Left ventricle myocardium inferior (tissue), 1 donor: ENCODE data around the gene DDN. TPM values are rescaled to one million over a fixed set of nuclear protein-coding genes. Genes with fewer than 3 reads are reported as not detected.

Source experiments
- DNase-seq: peaks from one replicate; pipeline ENCODE4 v3.0.0-alpha.2; 2020
- H3K27ac ChIP-seq: fragments of 200-600 bp; replicated peaks from 2 replicates; pipeline ENCODE4 v1.8.0; 2021
- H3K27me3 ChIP-seq: fragments of 200-600 bp; 2 replicates; pipeline ENCODE4 v1.8.0; 2021; ENCODE audit warnings: low read depth
- H3K36me3 ChIP-seq: fragments of 200-600 bp; 2 replicates; pipeline ENCODE4 v1.8.0; 2021
- H3K4me1 ChIP-seq: fragments of 200-600 bp; 2 replicates; pipeline ENCODE4 v1.8.0; 2021
- H3K4me3 ChIP-seq: fragments of 200-600 bp; 2 replicates; pipeline ENCODE4 v1.8.0; 2021; ENCODE audit warnings: mild to moderate bottlenecking, moderate library complexity
- H3K9me3 ChIP-seq: fragments of 200-600 bp; replicated peaks from 2 replicates; pipeline ENCODE4 v1.8.0; 2021
- intact Hi-C: fragments of 100-400 bp; cut with micrococcal nuclease; formaldehyde crosslinking; loops from one replicate; pipeline ENCODE4 v1.11.0; 2022
- total RNA-seq: library from RNA; stranded (reverse); fragmentation: NEBNext Ultra II Directional; extraction: Animal tissue kit (Norgen Biotek cat#: 25700); gene quantifications from one replicate; pipeline ENCODE4 v1.2.1, GENCODE V29; 2021
- TF ChIP-seq, protein P1 (sequence below): fragments of 200-600 bp; IDR thresholded peaks from 2 replicates; pipeline ENCODE4 v1.8.0; 2021; ENCODE audit warnings: antibody characterized with exemption, mild to moderate bottlenecking, borderline replicate concordance
- donor health status: DM: no; HTN: yes; CAD: no; lungs with severe emphysema.

Gene DDN
- total RNA-seq, 1 donor from 2014 or later = 1.4 TPM

DNA sequence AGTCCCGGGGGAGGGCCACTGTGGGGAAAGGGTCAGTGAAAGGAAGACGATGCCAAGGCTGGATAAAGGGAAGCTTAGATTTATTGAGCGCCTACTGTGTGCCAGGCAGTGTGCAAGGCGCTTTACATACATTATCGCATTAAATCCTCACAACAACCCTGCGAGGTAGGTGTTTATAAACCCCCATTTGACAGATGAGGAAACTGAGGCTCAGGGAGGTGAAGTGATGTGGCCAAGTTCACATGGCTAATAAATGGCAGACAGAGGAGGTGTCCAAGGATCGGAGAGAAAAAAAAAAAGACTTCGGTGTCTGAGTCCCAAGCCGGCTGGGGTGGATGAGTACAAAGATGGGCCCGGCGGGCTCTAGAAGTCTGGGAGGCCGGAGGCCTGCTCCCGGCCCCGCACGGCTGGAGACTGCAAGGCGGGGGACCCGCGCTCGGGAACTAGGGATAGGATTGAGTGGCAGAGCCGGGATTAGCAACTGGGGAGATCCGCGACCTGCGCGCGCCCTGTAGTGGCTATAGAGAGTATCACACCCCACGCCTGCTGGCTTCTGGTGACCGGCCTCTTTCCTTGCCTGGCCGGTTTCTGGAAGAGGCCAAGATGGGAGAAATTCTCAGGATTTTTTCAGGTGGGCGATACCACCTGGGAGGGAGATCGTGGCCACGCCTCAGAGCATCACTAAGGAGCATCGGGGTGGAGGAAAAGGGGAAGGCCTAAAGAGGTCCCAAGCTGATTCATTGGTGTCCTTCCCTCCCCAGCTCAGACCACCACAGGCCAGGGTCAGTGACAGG is 3.9 kb downstream of the DDN start:
- H3K4me1 ChIP-seq = peaks cover 52% of the 10 kb centered on the region
- H3K9me3 ChIP-seq = no peaks in the 10 kb centered on the region
- peak overlapping the region; percentile 58 for H3K4me3 ChIP-seq
- peak; percentile 82 for DNase-seq
- H3K36me3 ChIP-seq = no peaks in the 10 kb centered on the region
- TF ChIP-seq, protein P1, sequence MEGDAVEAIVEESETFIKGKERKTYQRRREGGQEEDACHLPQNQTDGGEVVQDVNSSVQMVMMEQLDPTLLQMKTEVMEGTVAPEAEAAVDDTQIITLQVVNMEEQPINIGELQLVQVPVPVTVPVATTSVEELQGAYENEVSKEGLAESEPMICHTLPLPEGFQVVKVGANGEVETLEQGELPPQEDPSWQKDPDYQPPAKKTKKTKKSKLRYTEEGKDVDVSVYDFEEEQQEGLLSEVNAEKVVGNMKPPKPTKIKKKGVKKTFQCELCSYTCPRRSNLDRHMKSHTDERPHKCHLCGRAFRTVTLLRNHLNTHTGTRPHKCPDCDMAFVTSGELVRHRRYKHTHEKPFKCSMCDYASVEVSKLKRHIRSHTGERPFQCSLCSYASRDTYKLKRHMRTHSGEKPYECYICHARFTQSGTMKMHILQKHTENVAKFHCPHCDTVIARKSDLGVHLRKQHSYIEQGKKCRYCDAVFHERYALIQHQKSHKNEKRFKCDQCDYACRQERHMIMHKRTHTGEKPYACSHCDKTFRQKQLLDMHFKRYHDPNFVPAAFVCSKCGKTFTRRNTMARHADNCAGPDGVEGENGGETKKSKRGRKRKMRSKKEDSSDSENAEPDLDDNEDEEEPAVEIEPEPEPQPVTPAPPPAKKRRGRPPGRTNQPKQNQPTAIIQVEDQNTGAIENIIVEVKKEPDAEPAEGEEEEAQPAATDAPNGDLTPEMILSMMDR = peak; percentile 89
- intact Hi-C loops = no loop called here
- peaks cover 83% of the 10 kb centered on the region for H3K27me3 ChIP-seq
- no peak overlapping the region for H3K27ac ChIP-seq

DNA sequence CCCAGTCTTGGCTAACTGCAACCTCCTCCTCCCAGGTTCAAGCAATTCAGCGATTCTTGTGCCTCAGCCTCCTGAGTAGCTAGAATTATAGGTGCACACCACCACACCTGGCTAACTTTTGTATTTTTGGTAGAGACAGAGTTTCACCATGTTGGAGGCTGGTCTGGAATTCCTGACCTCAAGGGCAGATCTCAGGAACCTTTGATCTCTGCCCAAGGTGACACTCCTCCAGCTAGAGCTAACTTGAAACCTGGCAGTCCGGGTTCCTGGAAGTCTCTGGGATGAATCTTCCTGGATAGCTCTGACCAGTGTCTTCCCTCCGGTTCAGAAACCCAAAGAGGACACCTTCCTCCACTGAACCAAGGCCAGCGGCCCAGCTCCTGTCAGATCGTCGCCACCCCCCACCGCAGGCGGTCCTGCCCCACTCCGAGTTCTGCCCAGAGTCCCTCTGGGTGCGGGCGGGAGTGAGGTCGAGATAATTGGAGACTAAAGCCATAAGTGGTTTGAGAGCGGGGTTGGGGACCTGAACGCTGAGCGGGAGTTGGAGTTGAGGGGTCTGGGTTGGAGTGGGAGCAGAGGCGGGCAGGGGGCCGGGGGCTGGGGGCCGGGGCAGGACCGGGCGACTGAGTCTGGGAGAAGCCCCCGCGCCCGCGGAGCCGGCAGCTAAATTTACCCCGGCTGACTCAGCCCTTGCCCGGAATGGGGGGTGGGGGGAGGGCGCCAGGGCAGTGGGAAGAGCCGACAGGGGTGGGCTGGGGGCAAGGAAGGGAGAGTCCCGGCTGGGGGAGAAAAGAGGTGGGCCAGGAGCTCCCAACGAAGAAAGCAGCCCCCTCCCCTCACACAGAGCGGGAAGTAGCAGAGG is 4.7 kb downstream of the DDN start:
- H3K27ac ChIP-seq = no peak overlapping the region
- H3K4me3 ChIP-seq = peak overlapping the region; percentile 58
- H3K36me3 ChIP-seq = no peaks in the 10 kb centered on the region
- H3K9me3 ChIP-seq = no peaks in the 10 kb centered on the region
- H3K4me1 ChIP-seq = peaks cover 44% of the 10 kb centered on the region
- TF ChIP-seq, protein P1 = no peak
- intact Hi-C loops = no loop called here
- no peak for DNase-seq
- peaks cover 83% of the 10 kb centered on the region for H3K27me3 ChIP-seq

DNA sequence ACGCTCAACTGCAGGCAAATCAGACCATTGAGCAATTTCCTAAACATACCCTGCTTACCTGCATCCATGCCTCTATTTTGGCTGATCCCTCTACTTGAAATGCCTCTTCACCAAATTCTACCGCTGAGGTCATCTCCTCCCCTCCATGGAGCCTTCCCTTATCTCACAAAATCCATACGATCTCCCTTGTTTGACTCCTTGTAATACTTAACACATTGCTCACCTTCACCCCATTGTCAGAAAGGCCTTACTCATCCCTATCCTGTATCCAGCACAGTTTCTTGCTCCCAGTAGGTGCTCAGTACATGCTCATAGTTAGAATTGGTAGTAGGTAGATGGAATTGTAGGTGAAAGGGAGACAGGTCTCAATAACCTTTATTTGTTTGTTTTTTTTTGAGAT is 5.4 kb downstream of the DDN start:
- TF ChIP-seq, protein P1 = no peak
- intact Hi-C loops = no loop called here

DNA sequence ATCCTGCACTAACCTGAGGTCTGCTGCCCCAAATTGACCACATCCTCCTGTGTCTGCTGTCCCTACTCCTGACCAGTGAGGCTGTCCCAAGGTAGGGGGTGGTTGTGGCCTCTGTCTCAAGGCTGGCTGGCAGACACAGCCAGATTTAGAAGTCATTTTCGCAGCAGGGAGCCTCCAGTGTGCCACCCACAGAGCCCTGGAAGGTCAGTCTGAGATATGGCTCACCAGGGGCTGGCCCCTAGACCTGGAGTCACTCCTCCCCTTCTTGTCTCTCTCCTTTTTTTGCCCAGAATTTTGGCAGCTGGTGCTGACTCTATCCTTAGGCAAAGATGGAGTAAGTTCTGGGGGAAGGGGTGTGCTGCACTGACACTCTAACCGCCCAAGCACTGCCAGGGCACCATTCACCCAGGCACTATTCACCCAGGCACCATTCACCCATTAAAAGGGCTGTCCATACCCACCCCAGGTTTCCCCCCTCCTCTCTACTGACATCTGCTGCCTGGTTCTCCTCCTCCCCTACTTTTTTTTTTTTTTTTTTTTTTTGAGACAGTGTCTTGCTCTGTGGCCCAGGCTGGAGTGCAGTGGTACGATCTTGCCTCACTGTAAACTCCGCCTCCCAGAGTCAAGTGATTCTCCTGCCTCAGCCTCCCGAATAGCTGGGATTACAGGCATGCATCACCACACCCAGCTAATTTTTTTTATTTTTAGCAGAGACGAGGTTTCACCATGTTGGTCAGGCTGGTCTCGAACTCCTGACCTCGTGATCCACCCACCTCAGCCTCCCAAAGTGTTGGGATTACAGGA is 7.7 kb downstream of the DDN start:
- Histone ChIP-seq H3K36me3 (no peaks in the 10 kb centered on the region), H3K4me3 (no peak overlapping the region), H3K27me3 (peaks cover 86% of the 10 kb centered on the region), H3K9me3 (no peaks in the 10 kb centered on the region), H3K27ac (no peak overlapping the region), H3K4me1 (peaks cover 15% of the 10 kb centered on the region)
- intact Hi-C loops = no loop called here
- DNase-seq = no peak
- TF ChIP-seq, protein P1 = no peak

More for the DNA sequence above, 5.4 kb downstream of the DDN start:
- H3K4me3 ChIP-seq = no peak overlapping the region
- peaks cover 83% of the 10 kb centered on the region for H3K27me3 ChIP-seq
- peaks cover 37% of the 10 kb centered on the region for H3K4me1 ChIP-seq
- H3K9me3 ChIP-seq = no peaks in the 10 kb centered on the region
- no peak overlapping the region for H3K27ac ChIP-seq
- H3K36me3 ChIP-seq = no peaks in the 10 kb centered on the region
- DNase-seq = no peak

DNA sequence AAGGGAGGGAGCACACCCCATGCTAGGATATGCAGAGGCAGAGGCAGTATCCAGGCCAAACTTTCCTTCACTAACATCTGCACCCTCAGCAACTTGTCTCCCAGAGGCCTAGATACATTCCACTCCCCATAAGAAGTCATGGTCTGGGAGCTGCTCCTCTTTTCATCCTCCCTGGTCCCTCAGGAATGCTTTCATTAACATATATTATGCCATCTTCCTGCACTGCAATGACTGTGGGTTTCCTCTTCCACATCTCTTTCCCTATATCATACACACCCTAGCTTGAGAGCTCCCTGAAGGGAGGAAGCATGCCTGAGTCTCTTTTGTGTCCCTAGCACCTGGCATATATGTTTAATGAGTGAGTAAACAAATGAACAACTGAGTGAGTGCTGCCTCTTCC is 8.6 kb downstream of the DDN start:
- Histone ChIP-seq H3K9me3 (no peaks in the 10 kb centered on the region), H3K4me3 (no peak overlapping the region), H3K27ac (no peak overlapping the region), H3K36me3 (no peaks in the 10 kb centered on the region), H3K27me3 (peaks cover 91% of the 10 kb centered on the region), H3K4me1 (peaks cover 22% of the 10 kb centered on the region)
- TF ChIP-seq, protein P1 = no peak
- DNase-seq = no peak
- intact Hi-C loops = no loop called here
